HG02970 (cell line): ENCODE results near the gene R3HDM2.

Experiments
- ATAC-seq: cut with Tn5 transposase; IDR thresholded peaks from one replicate; pipeline ENCODE4 v1.9.1; 2021; ENCODE audit warnings: mild to moderate bottlenecking, moderate library complexity, moderate number of reproducible peaks; ENCODE audit not compliant: unreplicated experiment, low FRiP score

R3HDM2 gene

GRCh38 chr12:57235017-57235727 lies 195.7 kb downstream of the R3HDM2 start:
- ATAC-seq = no peak

GRCh38 chr12:57234571-57235016 lies 196.2 kb downstream of the R3HDM2 start:
- ATAC-seq = no peak

GRCh38 chr12:57234233-57234570 lies 196.6 kb downstream of the R3HDM2 start:
- no peak for ATAC-seq

- ATAC-seq = no peak
These were observed 197.2 kb downstream of the R3HDM2 start for GRCh38 chr12:57233357-57234232.

GRCh38 chr12:57232156-57232756 lies 198.6 kb downstream of the R3HDM2 start:
- no peak for ATAC-seq

GRCh38 chr12:57231276-57232021 lies 199.4 kb downstream of the R3HDM2 start:
- ATAC-seq = no peak

- ATAC-seq = no peak
These were observed 200.3 kb downstream of the R3HDM2 start for GRCh38 chr12:57230381-57231155.

GRCh38 chr12:57229634-57230380 lies 201.0 kb downstream of the R3HDM2 start, which contains the start of gene SHMT2:
Gene SHMT2, plus strand, starts transcription at chr12:57229711. Its CDS starts 68 bp downstream, at chr12:57229779.
- peak; percentile 59 for ATAC-seq

GRCh38 chr12:57229046-57229633 lies 201.7 kb downstream of the R3HDM2 start:
- ATAC-seq = no peak

- ATAC-seq = no peak
These were observed 203.3 kb downstream of the R3HDM2 start for GRCh38 chr12:57227315-57228115.

GRCh38 chr12:57226588-57227314 lies 204.1 kb downstream of the R3HDM2 start:
- no peak for ATAC-seq

- no peak for ATAC-seq
These were observed 205.1 kb downstream of the R3HDM2 start for GRCh38 chr12:57225680-57226210.

GRCh38 chr12:57224973-57225679 lies 205.7 kb downstream of the R3HDM2 start:
- no peak for ATAC-seq

GRCh38 chr12:57224278-57224972 lies 206.4 kb downstream of the R3HDM2 start:
- no peak for ATAC-seq

- no peak for ATAC-seq
These were observed 207.4 kb downstream of the R3HDM2 start for GRCh38 chr12:57223191-57224165.
